IPS-15b (cell line): ENCODE data around the gene BLNK.

Experiments used
- H3K27me3 ChIP-seq: one replicate; pipeline ENCODE4 v1.6.1; 2013; ENCODE audit warnings: low read length; ENCODE audit not compliant: control insufficient read depth, insufficient read depth
- H3K36me3 ChIP-seq: one replicate; pipeline ENCODE4 v1.6.1; 2013; ENCODE audit warnings: low read length; ENCODE audit not compliant: control insufficient read depth, insufficient read depth
- H3K4me1 ChIP-seq: one replicate; pipeline ENCODE4 v1.6.1; 2013; ENCODE audit warnings: mild to moderate bottlenecking, low read length; ENCODE audit not compliant: control insufficient read depth, insufficient read depth
- H3K4me3 ChIP-seq: one replicate; pipeline ENCODE4 v1.5.1; 2013; ENCODE audit warnings: low read depth, low read length
- H3K9ac ChIP-seq: one replicate; pipeline ENCODE4 v1.6.1; 2013; ENCODE audit warnings: low read depth, mild to moderate bottlenecking, low read length
- H3K9me3 ChIP-seq: one replicate; pipeline ENCODE4 v1.6.1; 2013; ENCODE audit warnings: mild to moderate bottlenecking, low read length; ENCODE audit not compliant: control insufficient read depth, insufficient read depth

Gene BLNK

DNA sequence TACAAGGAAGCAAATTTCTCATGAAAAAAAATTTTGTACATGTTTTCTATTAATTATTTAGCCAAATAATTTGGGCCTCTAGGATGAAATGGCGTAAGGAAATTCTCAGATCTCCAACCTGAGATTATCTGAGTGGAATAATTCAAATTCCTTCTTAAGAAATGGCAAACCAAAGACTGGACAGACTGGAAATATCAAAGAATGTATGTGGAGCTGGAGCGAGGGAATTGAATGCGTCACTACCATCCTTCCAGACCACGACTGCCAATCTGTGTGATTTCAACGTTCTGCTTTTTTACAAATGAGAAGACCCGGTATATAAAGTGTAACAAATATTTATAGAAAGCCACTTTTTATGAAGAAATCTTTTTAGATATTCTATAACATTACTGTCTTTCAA lies 12.4 kb upstream of the BLNK start:
- Histone ChIP-seq H3K9ac (no peak overlapping the region), H3K9me3 (no peaks in the 10 kb centered on the region), H3K4me3 (no peak overlapping the region), H3K36me3 (no peaks in the 10 kb centered on the region), H3K4me1 (peaks cover 6% of the 10 kb centered on the region), H3K27me3 (no peaks in the 10 kb centered on the region)

DNA sequence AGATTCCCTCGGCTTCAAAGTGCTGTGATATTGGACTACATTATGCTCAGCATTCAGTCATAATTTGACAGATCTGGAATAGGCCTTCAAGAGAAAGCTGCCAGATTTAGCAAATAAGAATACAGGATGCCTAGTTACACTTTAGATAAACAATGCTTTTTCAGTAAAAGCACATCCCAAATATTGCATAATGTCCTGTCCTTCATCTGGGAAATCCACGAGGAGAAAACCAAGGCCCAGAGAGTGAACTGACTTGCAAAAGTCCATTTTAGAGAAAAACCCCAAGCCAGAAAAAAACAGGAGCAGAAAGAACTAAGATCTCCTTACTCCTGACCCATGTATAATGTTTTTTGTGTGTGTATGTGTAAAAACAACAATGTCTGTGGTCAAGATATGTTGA lies 12.0 kb upstream of the BLNK start:
- no peak overlapping the region for H3K9ac ChIP-seq
- H3K4me3 ChIP-seq: no peak overlapping the region
- H3K4me1 ChIP-seq: peaks cover 6% of the 10 kb centered on the region
- no peaks in the 10 kb centered on the region for H3K27me3 ChIP-seq
- no peaks in the 10 kb centered on the region for H3K36me3 ChIP-seq
- no peaks in the 10 kb centered on the region for H3K9me3 ChIP-seq

- Histone ChIP-seq H3K4me3 (no peak overlapping the region), H3K27me3 (no peaks in the 10 kb centered on the region), H3K9me3 (no peaks in the 10 kb centered on the region), H3K9ac (no peak overlapping the region), H3K36me3 (no peaks in the 10 kb centered on the region), H3K4me1 (peaks cover 3% of the 10 kb centered on the region)
Measured at GRCh38 chr10:96281444-96282029, 10.2 kb upstream of the BLNK start.

DNA sequence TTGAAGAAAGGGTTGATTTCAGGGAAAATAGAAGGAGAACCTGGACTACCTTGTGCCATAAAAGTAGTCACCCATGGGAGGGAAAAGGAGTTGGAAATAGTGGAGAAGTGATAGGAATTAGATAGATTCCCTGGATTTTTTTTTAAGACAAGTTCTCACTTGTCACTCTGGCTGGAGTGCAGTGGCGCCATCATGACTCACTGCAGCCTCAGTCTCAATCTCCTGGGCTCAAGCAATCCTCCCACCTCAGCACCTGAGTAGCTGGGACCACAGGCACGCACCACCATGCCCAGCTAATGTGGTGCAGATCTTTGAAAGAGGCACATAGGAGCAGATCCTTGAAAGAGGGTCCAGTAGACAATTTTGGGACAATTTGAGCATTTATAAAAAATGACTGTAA lies 9.5 kb upstream of the BLNK start:
- Histone ChIP-seq H3K4me3 (no peak overlapping the region), H3K9ac (no peak overlapping the region), H3K9me3 (no peaks in the 10 kb centered on the region), H3K4me1 (peaks cover 3% of the 10 kb centered on the region), H3K27me3 (no peaks in the 10 kb centered on the region), H3K36me3 (no peaks in the 10 kb centered on the region)

DNA sequence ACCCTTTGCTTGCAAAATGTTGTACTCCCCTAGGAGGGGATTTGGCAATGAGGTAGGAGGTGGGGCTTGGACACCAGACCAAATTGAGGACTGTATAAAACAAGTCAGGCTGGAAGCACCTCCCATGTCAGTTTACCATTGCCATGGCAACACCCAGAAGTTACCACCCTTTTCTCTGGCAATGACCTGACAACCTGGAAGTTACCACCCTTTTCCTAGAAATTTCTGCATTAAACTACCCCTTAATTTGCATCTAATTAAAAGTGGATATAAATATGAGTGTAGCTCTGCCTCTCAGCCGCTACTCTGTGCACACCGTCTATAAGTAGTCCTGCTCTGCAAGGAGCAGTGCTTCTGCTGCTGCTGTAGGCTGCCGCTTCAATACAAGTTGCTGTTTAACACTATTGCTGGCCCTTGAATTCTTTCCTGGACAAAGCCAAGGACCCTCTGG lies 7.8 kb upstream of the BLNK start:
- Histone ChIP-seq H3K9me3 (no peaks in the 10 kb centered on the region), H3K27me3 (no peaks in the 10 kb centered on the region), H3K4me1 (no peaks in the 10 kb centered on the region), H3K9ac (no peak overlapping the region), H3K36me3 (no peaks in the 10 kb centered on the region), H3K4me3 (no peak overlapping the region)

- H3K27me3 ChIP-seq: no peaks in the 10 kb centered on the region
- H3K9ac ChIP-seq: no peak overlapping the region
- H3K4me1 ChIP-seq: no peaks in the 10 kb centered on the region
- H3K36me3 ChIP-seq: no peaks in the 10 kb centered on the region
- no peak overlapping the region for H3K4me3 ChIP-seq
- H3K9me3 ChIP-seq: no peaks in the 10 kb centered on the region
Measured at GRCh38 chr10:96276831-96277230, 5.5 kb upstream of the BLNK start.

DNA sequence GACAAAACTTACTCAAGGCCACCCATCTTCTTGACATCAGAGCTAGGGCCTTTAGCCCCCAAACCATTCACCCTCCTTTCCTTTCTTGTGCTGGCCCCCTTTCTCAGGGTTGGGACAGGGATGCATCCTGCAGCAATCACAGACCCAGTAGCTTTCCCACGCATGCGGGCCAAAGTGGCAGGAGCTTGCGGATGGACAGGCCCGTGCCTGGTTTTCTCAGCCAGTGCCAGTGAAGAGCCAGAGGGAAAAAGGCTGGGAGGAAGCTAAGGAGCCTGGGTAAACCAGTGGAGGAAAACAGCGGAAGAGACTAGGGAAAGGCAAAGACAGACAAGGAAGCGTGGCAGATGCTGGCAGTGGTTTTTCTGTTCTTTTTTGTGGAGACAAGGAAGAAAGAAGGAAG lies 5.1 kb upstream of the BLNK start:
- Histone ChIP-seq H3K9ac (no peak overlapping the region), H3K36me3 (no peaks in the 10 kb centered on the region), H3K4me3 (no peak overlapping the region), H3K9me3 (no peaks in the 10 kb centered on the region), H3K4me1 (no peaks in the 10 kb centered on the region), H3K27me3 (no peaks in the 10 kb centered on the region)

- Histone ChIP-seq H3K4me3 (no peak overlapping the region), H3K9ac (no peak overlapping the region), H3K9me3 (no peaks in the 10 kb centered on the region), H3K36me3 (no peaks in the 10 kb centered on the region), H3K27me3 (no peaks in the 10 kb centered on the region), H3K4me1 (no peaks in the 10 kb centered on the region)
Measured at GRCh38 chr10:96275685-96276418, 4.5 kb upstream of the BLNK start.

DNA sequence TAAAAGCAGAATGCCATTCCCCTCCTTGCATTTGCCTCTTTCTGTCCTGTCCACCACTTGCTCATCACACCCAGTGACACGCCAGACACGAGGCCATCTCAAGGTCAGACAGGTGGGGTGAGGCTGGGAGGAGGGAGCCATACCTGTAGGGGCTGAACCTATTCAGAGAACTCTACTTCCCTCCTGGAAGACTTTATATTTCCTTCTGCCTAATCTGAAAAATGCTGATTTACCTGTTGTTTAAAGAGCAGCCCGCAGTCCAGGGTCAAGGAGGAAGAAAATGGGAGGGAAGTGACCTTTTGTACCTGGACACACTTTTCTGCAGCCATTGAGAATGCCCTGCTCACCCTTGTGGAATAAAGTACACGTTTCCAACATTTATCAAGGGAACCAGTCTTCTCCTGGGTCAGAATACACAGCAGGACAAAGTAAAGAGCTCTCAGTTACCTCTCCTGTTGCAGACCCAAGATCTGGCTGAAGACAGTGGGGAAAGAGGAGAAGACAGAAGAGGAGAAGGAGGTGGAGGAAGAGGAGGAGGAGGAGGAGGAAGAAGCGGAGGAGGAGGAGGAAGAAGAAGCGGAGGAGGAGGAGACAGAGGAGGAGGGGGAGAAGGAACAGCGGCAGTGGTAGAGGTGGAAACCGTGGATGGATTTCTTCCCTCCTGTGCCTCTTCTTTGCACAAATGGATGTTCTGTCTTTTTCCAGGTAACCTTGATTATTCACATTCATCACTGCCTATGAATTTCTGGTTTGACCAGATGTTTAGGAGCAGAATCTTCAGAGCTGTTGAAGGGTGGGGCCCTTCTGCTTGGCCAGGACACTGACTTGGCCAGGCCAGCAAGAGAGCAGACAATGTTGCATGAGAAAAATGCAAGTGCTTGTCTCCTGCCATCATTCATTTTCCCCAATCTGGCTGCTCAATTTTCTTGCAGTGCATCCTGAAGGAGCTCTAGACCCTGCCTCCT lies 1.2 kb upstream of the BLNK start:
- H3K36me3 ChIP-seq: no peaks in the 10 kb centered on the region
- no peaks in the 10 kb centered on the region for H3K4me1 ChIP-seq
- no peak overlapping the region for H3K9ac ChIP-seq
- H3K4me3 ChIP-seq: no peak overlapping the region
- H3K27me3 ChIP-seq: no peaks in the 10 kb centered on the region
- no peaks in the 10 kb centered on the region for H3K9me3 ChIP-seq

GRCh38 chr10:96270571-96270970 lies 798 bp downstream of the BLNK start:
- H3K9me3 ChIP-seq: no peaks in the 10 kb centered on the region
- no peaks in the 10 kb centered on the region for H3K36me3 ChIP-seq
- no peak overlapping the region for H3K9ac ChIP-seq
- H3K27me3 ChIP-seq: no peaks in the 10 kb centered on the region
- H3K4me1 ChIP-seq: no peaks in the 10 kb centered on the region
- H3K4me3 ChIP-seq: no peak overlapping the region

GRCh38 chr10:96269438-96270300 lies 1.7 kb downstream of the BLNK start:
- no peak overlapping the region for H3K4me3 ChIP-seq
- no peaks in the 10 kb centered on the region for H3K9me3 ChIP-seq
- no peaks in the 10 kb centered on the region for H3K4me1 ChIP-seq
- H3K27me3 ChIP-seq: no peaks in the 10 kb centered on the region
- H3K36me3 ChIP-seq: no peaks in the 10 kb centered on the region
- H3K9ac ChIP-seq: no peak overlapping the region
